Osteocyte (in vitro differentiated cells): ENCODE results near the gene DOCK3. TPM values are rescaled to one million over a fixed set of nuclear protein-coding genes. Genes with fewer than 3 reads are reported as not detected.

ENCODE experiments used
- DNase-seq: peaks from one replicate; pipeline ENCODE4 v3.0.0; 2021; ENCODE audit warnings: mixed read lengths; ENCODE audit not compliant: unreplicated experiment; ENCODE audit errors: extremely low spot score
- H3K27ac Mint-ChIP-seq: one replicate; pipeline ENCODE4 v1.8.0; 2021; ENCODE audit warnings: mild to moderate bottlenecking, mixed read lengths; ENCODE audit not compliant: unreplicated experiment
- H3K27me3 Mint-ChIP-seq: one replicate; pipeline ENCODE4 v1.8.0; 2021; ENCODE audit warnings: mixed read lengths; ENCODE audit not compliant: unreplicated experiment
- H3K36me3 Mint-ChIP-seq: one replicate; pipeline ENCODE4 v1.8.0; 2021; ENCODE audit warnings: mixed read lengths; ENCODE audit not compliant: unreplicated experiment
- H3K4me1 Mint-ChIP-seq: one replicate; pipeline ENCODE4 v1.8.0; 2021; ENCODE audit warnings: mixed read lengths; ENCODE audit not compliant: unreplicated experiment
- H3K4me3 Mint-ChIP-seq: one replicate; pipeline ENCODE4 v1.8.0; 2021; ENCODE audit warnings: mild to moderate bottlenecking, moderate library complexity, mixed read lengths; ENCODE audit not compliant: unreplicated experiment
- H3K9me3 Mint-ChIP-seq: one replicate; pipeline ENCODE4 v1.8.0; 2021; ENCODE audit warnings: mixed read lengths; ENCODE audit not compliant: unreplicated experiment
- CTCF ChIP-seq: fragments of 200-600 bp; sonication (generic); IDR thresholded peaks from 2 replicates; pipeline ENCODE4 v1.5.0; 2021; ENCODE audit warnings: antibody characterized with exemption, mild to moderate bottlenecking, moderate library complexity
- total RNA-seq: library from RNA; stranded (reverse); gene quantifications from 2 replicates; pipeline ENCODE4 v1.2.1, GENCODE V29; 2021

Gene DOCK3
- total RNA-seq, 1 donor from 2014 or later: 0.24 TPM

- no peaks in the 10 kb centered on the region for H3K4me1 Mint-ChIP-seq
- H3K9me3 Mint-ChIP-seq: no peaks in the 10 kb centered on the region
- no peaks in the 10 kb centered on the region for H3K27me3 Mint-ChIP-seq
- DNase-seq: no peak
- no peak overlapping the region for H3K27ac Mint-ChIP-seq
- no peaks in the 10 kb centered on the region for H3K36me3 Mint-ChIP-seq
- H3K4me3 Mint-ChIP-seq: no peak overlapping the region
- no peak for TF ChIP-seq CTCF
These were observed 699.1 kb downstream of the DOCK3 start for GRCh38 chr3:51373658-51374421.

GRCh38 chr3:51374456-51374855, 699.7 kb downstream of the DOCK3 start:
- no peaks in the 10 kb centered on the region for H3K4me1 Mint-ChIP-seq
- TF ChIP-seq CTCF: no peak
- no peak overlapping the region for H3K4me3 Mint-ChIP-seq
- no peaks in the 10 kb centered on the region for H3K9me3 Mint-ChIP-seq
- no peaks in the 10 kb centered on the region for H3K27me3 Mint-ChIP-seq
- H3K36me3 Mint-ChIP-seq: no peaks in the 10 kb centered on the region
- no peak overlapping the region for H3K27ac Mint-ChIP-seq
- DNase-seq: no peak

- H3K27ac Mint-ChIP-seq: no peak overlapping the region
- DNase-seq: no peak
These were observed 700.4 kb downstream of the DOCK3 start for GRCh38 chr3:51375136-51375535.

GRCh38 chr3:51375571-51375970, 700.8 kb downstream of the DOCK3 start:
- Mint-ChIP-seq H3K9me3 (no peaks in the 10 kb centered on the region), H3K4me3 (no peak overlapping the region), H3K27me3 (no peaks in the 10 kb centered on the region), H3K27ac (no peak overlapping the region), H3K4me1 (no peaks in the 10 kb centered on the region), H3K36me3 (no peaks in the 10 kb centered on the region)
- no peak for DNase-seq
- no peak for TF ChIP-seq CTCF

More at GRCh38 chr3:51375136-51375535, 700.4 kb downstream of the DOCK3 start:
- H3K4me1 Mint-ChIP-seq: no peaks in the 10 kb centered on the region
- no peak overlapping the region for H3K4me3 Mint-ChIP-seq
- no peak for TF ChIP-seq CTCF
- no peaks in the 10 kb centered on the region for H3K9me3 Mint-ChIP-seq
- no peaks in the 10 kb centered on the region for H3K36me3 Mint-ChIP-seq
- no peaks in the 10 kb centered on the region for H3K27me3 Mint-ChIP-seq

GRCh38 chr3:51378065-51378464, 703.3 kb downstream of the DOCK3 start:
- no peaks in the 10 kb centered on the region for H3K4me1 Mint-ChIP-seq
- TF ChIP-seq CTCF: no peak
- no peaks in the 10 kb centered on the region for H3K36me3 Mint-ChIP-seq
- H3K9me3 Mint-ChIP-seq: no peaks in the 10 kb centered on the region
- no peak for DNase-seq
- no peak overlapping the region for H3K4me3 Mint-ChIP-seq
- no peaks in the 10 kb centered on the region for H3K27me3 Mint-ChIP-seq
- H3K27ac Mint-ChIP-seq: no peak overlapping the region
